ENCODE measurements around the gene SF3A2.

The SF3A2 gene

GRCh38 chr19:2245273-2245672 is 8.6 kb downstream of the SF3A2 start:
- WGBS (ENCODE audit: insufficient coverage) = 99% methylated on average over 15 of the region's 15 CpGs
- no peak overlapping the region for H3K27ac ChIP-seq (ENCODE audit: insufficient read depth in 1 of 2, low read depth in 1 of 2, low read length in 2 of 2, poor library complexity in 1 of 2, severe bottlenecking in 2 of 2)
- H3K36me3 ChIP-seq (ENCODE audit: control insufficient read depth in 4 of 4, insufficient read depth in 4 of 4, low read length in 3 of 4) = peaks cover 7 to 90% (median 50%) of the 10 kb centered on the region in 4 experiments
- H3K27me3 ChIP-seq (replicated peaks in 2 of 5; ENCODE audit: control insufficient read depth in 4 of 5, insufficient read depth in 5 of 5, low read length in 4 of 5) = peaks cover 0 to 15% (median 0%) of the 10 kb centered on the region in 5 experiments
- ChIA-PET CTCF (interaction anchor here (1.4 to 1.6 kb wide), 2 partner anchors 14 to 28 kb away, joined by 4 read pairs; no protein-coding TSS in a partner anchor), POLR2A (no interaction called here)
- H3K9me3 ChIP-seq (ENCODE audit: control extremely low read depth in 1 of 5, control insufficient read depth in 4 of 5, insufficient read depth in 2 of 5, low read depth in 1 of 5, low read length in 4 of 5) = no peaks in the 10 kb centered on the region
- H3K4me1 ChIP-seq (ENCODE audit: control extremely low read depth in 1 of 4, control insufficient read depth in 4 of 4, insufficient read depth in 4 of 4, low read length in 3 of 4) = peaks cover 0 to 29% (median 23%) of the 10 kb centered on the region in 4 experiments
- H3K4me3 ChIP-seq (ENCODE audit: control insufficient read depth in 1 of 7, extremely low read depth in 1 of 7, insufficient read depth in 4 of 7, low read depth in 2 of 7, low read length in 6 of 7) = no peak overlapping the region
- DNase-seq = no peak

- no peaks in the 10 kb centered on the region for H3K9me3 ChIP-seq (ENCODE audit: control extremely low read depth in 1 of 5, control insufficient read depth in 4 of 5, insufficient read depth in 2 of 5, low read depth in 1 of 5, low read length in 4 of 5)
- peaks cover 0 to 29% (median 20%) of the 10 kb centered on the region in 4 experiments for H3K4me1 ChIP-seq (ENCODE audit: control extremely low read depth in 1 of 4, control insufficient read depth in 4 of 4, insufficient read depth in 4 of 4, low read length in 3 of 4)
- ChIA-PET POLR2A (no interaction called here), CTCF (interaction anchor here (1.4 kb wide), 1 partner anchor 28 kb away, joined by 4 read pairs; no protein-coding TSS in a partner anchor)
- H3K27ac ChIP-seq (ENCODE audit: insufficient read depth in 1 of 2, low read depth in 1 of 2, low read length in 2 of 2, poor library complexity in 1 of 2, severe bottlenecking in 2 of 2) = no peak overlapping the region
- H3K4me3 ChIP-seq (ENCODE audit: control insufficient read depth in 1 of 7, extremely low read depth in 1 of 7, insufficient read depth in 4 of 7, low read depth in 2 of 7, low read length in 6 of 7) = no peak overlapping the region
- peaks cover 7 to 83% (median 49%) of the 10 kb centered on the region in 4 experiments for H3K36me3 ChIP-seq (ENCODE audit: control insufficient read depth in 4 of 4, insufficient read depth in 4 of 4, low read length in 3 of 4)
- DNase-seq = no peak
- 93% methylated on average over 24 of the region's 25 CpGs for WGBS (ENCODE audit: insufficient coverage)
- H3K27me3 ChIP-seq (replicated peaks in 2 of 5; ENCODE audit: control insufficient read depth in 4 of 5, insufficient read depth in 5 of 5, low read length in 4 of 5) = peaks cover 0 to 23% (median 0%) of the 10 kb centered on the region in 5 experiments
Observed at GRCh38 chr19:2246014-2246620, 9.5 kb downstream of the SF3A2 start.

GRCh38 chr19:2246801-2247361 is 10.3 kb downstream of the SF3A2 start:
- H3K4me3 ChIP-seq (ENCODE audit: control insufficient read depth in 1 of 7, extremely low read depth in 1 of 7, insufficient read depth in 4 of 7, low read depth in 2 of 7, low read length in 6 of 7) = no peak overlapping the region
- no peak for DNase-seq
- no peak overlapping the region for H3K27ac ChIP-seq (ENCODE audit: insufficient read depth in 1 of 2, low read depth in 1 of 2, low read length in 2 of 2, poor library complexity in 1 of 2, severe bottlenecking in 2 of 2)
- peaks cover 0 to 31% (median 21%) of the 10 kb centered on the region in 4 experiments for H3K4me1 ChIP-seq (ENCODE audit: control extremely low read depth in 1 of 4, control insufficient read depth in 4 of 4, insufficient read depth in 4 of 4, low read length in 3 of 4)
- 95% methylated on average over 26 of the region's 26 CpGs for WGBS (ENCODE audit: insufficient coverage)
- POLR2A ChIA-PET = no interaction called here
- peaks cover 7 to 75% (median 48%) of the 10 kb centered on the region in 4 experiments for H3K36me3 ChIP-seq (ENCODE audit: control insufficient read depth in 4 of 4, insufficient read depth in 4 of 4, low read length in 3 of 4)
- H3K27me3 ChIP-seq (replicated peaks in 2 of 5; ENCODE audit: control insufficient read depth in 4 of 5, insufficient read depth in 5 of 5, low read length in 4 of 5) = peaks cover 0 to 31% (median 3%) of the 10 kb centered on the region in 5 experiments
- CTCF ChIA-PET = no interaction called here
- no peaks in the 10 kb centered on the region for H3K9me3 ChIP-seq (ENCODE audit: control extremely low read depth in 1 of 5, control insufficient read depth in 4 of 5, insufficient read depth in 2 of 5, low read depth in 1 of 5, low read length in 4 of 5)

GRCh38 chr19:2247433-2248101 is 10.9 kb downstream of the SF3A2 start:
- WGBS (ENCODE audit: insufficient coverage) = 99% methylated on average over 14 of the region's 28 CpGs
- H3K36me3 ChIP-seq (ENCODE audit: control insufficient read depth in 4 of 4, insufficient read depth in 4 of 4, low read length in 3 of 4) = peaks cover 6 to 69% (median 47%) of the 10 kb centered on the region in 4 experiments
- POLR2A ChIA-PET = no interaction called here
- no peak overlapping the region for H3K27ac ChIP-seq (ENCODE audit: insufficient read depth in 1 of 2, low read depth in 1 of 2, low read length in 2 of 2, poor library complexity in 1 of 2, severe bottlenecking in 2 of 2)
- H3K4me3 ChIP-seq (ENCODE audit: control insufficient read depth in 1 of 7, extremely low read depth in 1 of 7, insufficient read depth in 4 of 7, low read depth in 2 of 7, low read length in 6 of 7) = no peak overlapping the region
- H3K9me3 ChIP-seq (ENCODE audit: control extremely low read depth in 1 of 5, control insufficient read depth in 4 of 5, insufficient read depth in 2 of 5, low read depth in 1 of 5, low read length in 4 of 5) = no peaks in the 10 kb centered on the region
- peaks cover 0 to 32% (median 23%) of the 10 kb centered on the region in 4 experiments for H3K4me1 ChIP-seq (ENCODE audit: control extremely low read depth in 1 of 4, control insufficient read depth in 4 of 4, insufficient read depth in 4 of 4, low read length in 3 of 4)
- no peak for DNase-seq
- CTCF ChIA-PET = interaction anchor here (7.5 kb wide), 1 partner anchor 7 kb away, joined by 52 read pairs; no protein-coding TSS in a partner anchor
- H3K27me3 ChIP-seq (replicated peaks in 2 of 5; ENCODE audit: control insufficient read depth in 4 of 5, insufficient read depth in 5 of 5, low read length in 4 of 5) = peaks cover 0 to 38% (median 7%) of the 10 kb centered on the region in 5 experiments

- ChIA-PET CTCF (interaction anchor here (0.7 to 7.5 kb wide), 2 partner anchors 8 to 46 kb away, joined by 4 to 52 read pairs; no protein-coding TSS in a partner anchor), POLR2A (interaction anchor here (1.0 to 1.6 kb wide), 3 partner anchors 9 to 54 kb away, joined by 4 to 7 read pairs (median 5); no protein-coding TSS in a partner anchor)
- Histone ChIP-seq H3K9me3 (ENCODE audit: control extremely low read depth in 1 of 5, control insufficient read depth in 4 of 5, insufficient read depth in 2 of 5, low read depth in 1 of 5, low read length in 4 of 5) (no peaks in the 10 kb centered on the region), H3K36me3 (ENCODE audit: control insufficient read depth in 4 of 4, insufficient read depth in 4 of 4, low read length in 3 of 4) (peaks cover 5 to 61% (median 44%) of the 10 kb centered on the region in 4 experiments), H3K4me1 (ENCODE audit: control extremely low read depth in 1 of 4, control insufficient read depth in 4 of 4, insufficient read depth in 4 of 4, low read length in 3 of 4) (peaks cover 0 to 38% (median 30%) of the 10 kb centered on the region in 4 experiments), H3K27me3 (replicated peaks in 2 of 5; ENCODE audit: control insufficient read depth in 4 of 5, insufficient read depth in 5 of 5, low read length in 4 of 5) (peaks cover 0 to 46% (median 7%) of the 10 kb centered on the region in 5 experiments), H3K27ac (ENCODE audit: insufficient read depth in 1 of 2, low read depth in 1 of 2, low read length in 2 of 2, poor library complexity in 1 of 2, severe bottlenecking in 2 of 2) (no peak overlapping the region), H3K4me3 (ENCODE audit: control insufficient read depth in 1 of 7, extremely low read depth in 1 of 7, insufficient read depth in 4 of 7, low read depth in 2 of 7, low read length in 6 of 7) (no peak overlapping the region)
- no peak for DNase-seq
- WGBS (ENCODE audit: insufficient coverage) = 96% methylated on average over 8 of the region's 21 CpGs
Observed at GRCh38 chr19:2248136-2249009, 11.7 kb downstream of the SF3A2 start.

GRCh38 chr19:2249010-2249866 is 12.6 kb downstream of the SF3A2 start, which contains the start of gene AMH:
Gene AMH, plus strand, starts transcription at chr19:2249323. Its CDS starts 10 bp downstream, at chr19:2249333.
- DNase-seq = no peak
- H3K27me3 ChIP-seq (replicated peaks in 2 of 5; ENCODE audit: control insufficient read depth in 4 of 5, insufficient read depth in 5 of 5, low read length in 4 of 5) = peaks cover 0 to 53% (median 7%) of the 10 kb centered on the region in 5 experiments
- no peak within 1 kb of the TSS for H3K27ac ChIP-seq (ENCODE audit: insufficient read depth in 1 of 2, low read depth in 1 of 2, low read length in 2 of 2, poor library complexity in 1 of 2, severe bottlenecking in 2 of 2)
- no peaks in the 10 kb centered on the region for H3K9me3 ChIP-seq (ENCODE audit: control extremely low read depth in 1 of 5, control insufficient read depth in 4 of 5, insufficient read depth in 2 of 5, low read depth in 1 of 5, low read length in 4 of 5)
- ChIA-PET CTCF (interaction anchor here (0.7 to 7.5 kb wide), 2 partner anchors 9 to 45 kb away, joined by 4 to 52 read pairs; no protein-coding TSS in a partner anchor), POLR2A (interaction anchor here (0.5 to 1.6 kb wide), 5 partner anchors 10 to 348 kb away, joined by 3 to 7 read pairs (median 4); no protein-coding TSS in a partner anchor)
- H3K4me1 ChIP-seq (ENCODE audit: control extremely low read depth in 1 of 4, control insufficient read depth in 4 of 4, insufficient read depth in 4 of 4, low read length in 3 of 4) = peaks cover 0 to 43% (median 36%) of the 10 kb centered on the region in 4 experiments
- H3K36me3 ChIP-seq (ENCODE audit: control insufficient read depth in 4 of 4, insufficient read depth in 4 of 4, low read length in 3 of 4) = peaks cover 5 to 52% (median 37%) of the 10 kb centered on the region in 4 experiments
- H3K4me3 ChIP-seq (ENCODE audit: control insufficient read depth in 1 of 7, extremely low read depth in 1 of 7, insufficient read depth in 4 of 7, low read depth in 2 of 7, low read length in 6 of 7) = peak within 1 kb of the TSS in 1 of 7 experiments; percentile 32
- WGBS (ENCODE audit: insufficient coverage) = 89% methylated on average over 21 of the region's 27 CpGs

Measured in common myeloid progenitor, CD34-positive (primary cell).